COLO668 (cell line): ENCODE measurements around the gene KRT35.

Experiments used
- DNase-seq: peaks from one replicate; lab custom pipeline; 2025; ENCODE audit not compliant: unreplicated experiment; lab: John Stamatoyannopoulos, UW

The KRT35 gene

DNA sequence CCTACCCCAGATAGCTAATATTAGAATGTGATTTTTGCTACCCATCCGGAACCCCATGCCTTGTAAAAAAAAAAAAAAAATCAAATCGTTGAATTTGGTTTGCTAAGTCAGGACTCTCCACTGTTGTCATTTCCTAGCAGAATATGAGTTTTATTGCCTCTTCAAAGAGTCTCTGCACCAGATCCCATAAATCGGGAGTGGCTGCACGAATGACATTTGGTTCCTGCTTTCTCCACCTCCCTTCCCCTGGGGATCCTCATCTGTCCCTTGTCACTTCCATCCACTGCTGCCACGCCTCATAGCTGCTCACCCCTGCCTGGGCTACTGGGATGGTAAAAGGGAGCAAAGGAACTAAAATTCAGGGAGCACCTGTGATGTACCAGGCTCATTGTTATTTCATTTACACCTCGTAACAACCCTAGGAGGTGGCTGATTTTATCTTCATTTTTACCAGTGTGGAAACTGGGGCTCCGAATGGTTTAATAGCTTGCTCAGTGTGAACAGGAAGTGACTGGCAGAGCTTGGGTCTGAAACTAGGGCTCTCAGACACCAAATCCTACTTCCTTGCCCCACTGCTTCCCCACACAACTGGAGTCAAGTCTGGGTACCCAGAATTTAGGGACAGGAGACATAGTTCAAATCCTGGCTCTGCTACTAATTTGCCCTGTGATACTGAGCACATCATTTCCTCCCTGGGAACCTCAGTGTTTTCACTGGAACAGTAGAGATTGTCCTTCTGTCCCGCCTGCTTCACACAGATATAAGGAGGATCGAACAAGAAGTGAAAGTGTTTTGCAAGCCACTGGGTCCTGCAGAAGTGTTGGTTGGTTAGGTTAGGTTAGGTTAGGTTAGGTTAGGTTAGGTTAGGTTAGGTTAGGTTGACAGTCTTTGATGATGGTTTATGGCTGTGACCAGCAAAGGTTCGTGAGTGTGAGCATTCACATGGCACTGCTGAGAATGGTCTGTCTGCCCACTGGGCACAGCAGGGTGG is 9.3 kb upstream of the KRT35 start:
- DNase-seq: no peak

DNA sequence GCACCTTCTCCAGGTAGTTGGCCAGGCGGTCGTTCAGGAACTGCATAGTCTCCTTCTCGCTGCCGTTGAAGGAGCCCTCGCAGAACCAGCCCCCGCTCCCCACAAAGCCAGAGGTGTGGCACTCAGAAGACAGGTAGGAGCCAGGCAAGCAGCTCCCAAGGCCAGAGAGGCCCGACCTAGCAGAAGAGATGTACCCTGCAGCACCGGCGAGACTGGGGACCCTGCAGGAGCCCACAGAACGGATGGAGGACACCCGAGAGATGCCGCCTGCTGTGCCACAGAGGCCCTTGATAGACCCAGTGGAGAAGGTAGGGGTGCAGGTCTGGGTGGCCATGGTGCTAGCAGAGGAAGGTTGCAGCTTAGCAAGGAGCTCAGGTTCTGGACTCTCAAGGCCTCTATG is 8.6 kb upstream of the KRT35 start, which contains the start of gene KRT36:
Gene KRT36 (minus strand): TSS at position 380 of the 400 bp plus-strand sequence. CDS start 46 bp downstream, at position 334.
- no peak for DNase-seq

GRCh38 chr17:41486809-41487530 is 6.0 kb upstream of the KRT35 start:
- DNase-seq: peak; percentile 41

DNA sequence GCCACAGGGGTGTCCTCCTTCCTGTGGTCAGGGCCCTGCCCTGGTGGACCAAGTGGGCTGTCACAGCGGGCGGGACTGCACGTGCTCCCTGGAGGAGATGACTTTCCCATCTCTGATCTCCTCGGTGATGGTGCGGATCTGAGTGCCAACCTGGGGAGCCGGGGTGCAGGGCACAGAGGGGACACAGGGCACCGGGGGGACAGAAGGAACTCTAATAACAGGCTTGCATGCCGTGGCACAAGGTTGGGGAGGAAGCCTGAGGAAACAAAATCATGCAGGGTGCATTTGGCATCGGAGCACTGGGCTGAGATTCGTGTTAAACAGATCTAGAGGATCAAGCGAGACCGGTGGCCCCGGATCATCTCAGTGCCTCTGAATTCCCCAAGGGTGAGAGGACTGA is 5.4 kb upstream of the KRT35 start:
- no peak for DNase-seq

DNA sequence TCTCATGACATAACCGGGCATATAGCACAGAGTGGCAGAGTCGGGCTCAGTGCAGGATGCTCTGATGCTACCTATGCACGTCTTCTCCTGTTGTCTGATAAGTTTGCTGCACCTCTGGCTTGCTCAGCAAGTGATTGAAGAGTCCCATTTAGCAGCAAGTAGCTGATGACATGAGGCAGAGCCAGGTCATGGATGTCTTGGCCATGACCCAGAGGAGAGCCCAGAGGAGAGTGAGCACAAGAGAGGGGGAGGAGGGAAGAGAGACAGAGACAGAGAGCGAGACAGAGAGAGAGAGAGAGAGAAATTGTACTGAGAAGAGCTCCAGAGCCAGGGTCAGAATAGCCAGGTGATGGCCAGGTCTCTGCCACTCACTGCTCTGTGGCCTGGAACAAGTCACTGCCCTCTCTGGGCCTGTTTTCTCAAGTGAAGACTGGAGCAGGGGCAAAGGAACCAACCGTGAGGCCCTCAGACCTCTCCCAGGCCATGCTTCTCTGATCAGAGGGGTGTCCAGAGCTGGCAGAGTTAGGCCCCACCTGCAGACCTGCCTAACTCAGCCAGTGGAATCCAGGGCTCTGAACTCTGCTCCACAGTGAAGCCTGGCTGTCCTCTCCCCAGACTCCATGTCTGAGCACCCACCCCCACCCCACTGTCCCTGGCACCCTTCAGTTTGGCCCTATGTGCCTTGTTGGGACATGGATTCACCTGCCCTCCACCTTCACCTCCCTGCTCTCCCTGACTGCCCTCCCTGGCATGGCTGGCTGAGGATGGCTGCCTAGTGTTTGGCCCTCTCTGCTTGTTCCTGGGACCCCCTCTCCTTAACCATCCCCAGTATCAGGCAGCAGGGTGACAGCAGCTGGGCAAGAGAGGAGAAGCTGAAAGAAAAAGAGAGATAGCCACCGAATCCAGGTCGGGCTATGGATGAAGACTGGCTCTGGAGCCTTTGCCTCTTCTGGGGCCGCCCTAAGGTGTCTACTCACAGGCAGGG is 4.3 kb upstream of the KRT35 start:
- DNase-seq: no peak

DNA sequence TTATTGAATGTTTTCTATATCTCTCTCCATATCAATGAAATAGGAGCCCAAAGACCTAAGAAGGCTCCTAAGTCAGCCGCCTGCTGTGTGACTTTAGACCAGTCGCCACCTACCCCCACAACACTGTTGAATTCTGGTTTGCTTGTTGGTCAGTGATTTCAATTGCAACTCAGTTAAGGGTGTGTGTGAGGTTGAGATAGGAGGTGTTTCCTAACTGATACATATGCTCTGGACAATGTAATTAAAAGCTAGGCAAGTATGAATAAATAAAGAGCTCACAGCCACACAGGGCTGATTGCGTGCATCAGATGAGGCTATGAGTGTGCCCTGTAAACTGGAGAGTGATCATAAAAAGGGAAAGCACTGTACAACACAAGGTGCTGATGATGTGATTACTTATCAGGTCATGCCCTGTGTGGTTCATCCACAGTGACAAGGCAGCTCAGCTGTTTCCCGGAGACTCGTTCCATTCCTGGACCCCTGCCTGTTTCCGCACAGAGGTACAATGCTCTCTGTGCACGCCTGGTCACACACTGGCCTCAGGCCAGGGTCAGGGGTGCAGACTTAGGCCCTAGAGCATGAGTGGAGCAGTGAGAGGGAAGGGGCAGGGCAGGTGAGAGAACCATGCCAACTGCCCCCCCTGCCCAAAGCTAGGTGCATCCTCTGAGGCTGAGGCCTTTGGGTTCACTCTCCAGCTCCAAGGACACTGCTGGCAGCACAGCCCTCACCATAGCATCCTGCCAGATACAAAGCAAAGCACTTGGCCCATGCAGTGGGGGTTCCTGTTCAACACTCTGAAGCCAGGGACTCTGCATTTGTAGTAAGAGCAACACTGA is 3.3 kb upstream of the KRT35 start:
- DNase-seq: no peak

DNA sequence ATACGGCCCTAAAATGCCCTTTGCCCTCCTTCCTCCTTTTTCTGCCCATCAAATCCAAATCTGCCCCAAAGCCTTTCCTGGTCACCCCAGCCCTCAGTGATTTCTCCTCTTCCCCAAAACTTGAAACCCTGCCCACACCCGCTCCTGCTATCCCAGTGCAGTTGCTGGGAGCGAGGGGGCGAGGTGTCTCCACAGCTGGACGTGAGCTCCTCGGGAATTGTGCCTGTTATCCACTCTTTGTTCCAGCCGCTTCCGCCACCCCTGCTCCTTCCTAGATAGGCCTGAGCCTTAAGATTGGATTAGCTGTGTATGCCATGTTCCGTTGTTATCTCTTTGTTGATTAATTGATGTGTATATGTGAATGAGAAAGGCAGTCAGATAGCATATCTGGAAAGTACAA is 2.6 kb upstream of the KRT35 start:
- DNase-seq: no peak

DNA sequence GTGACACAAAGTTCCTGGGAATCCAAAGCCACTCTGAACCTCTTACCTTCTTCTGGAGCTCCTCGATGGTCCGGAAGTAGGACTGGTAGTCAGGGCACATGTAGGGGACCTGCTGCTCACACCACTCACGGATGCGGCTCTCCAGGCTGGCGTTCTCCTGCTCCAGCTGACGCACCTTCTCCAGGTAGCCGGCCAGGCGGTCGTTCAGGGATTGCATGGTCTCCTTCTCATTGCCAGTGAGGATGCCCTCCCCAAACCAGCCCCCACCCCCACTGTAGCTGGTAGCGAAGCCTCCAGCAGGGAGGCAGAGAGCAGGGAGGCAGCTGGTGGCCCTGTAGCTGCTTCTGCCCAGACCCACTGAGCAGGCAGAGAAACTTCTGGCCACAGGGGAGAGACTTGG is 370 bp downstream of the KRT35 start:
- no peak for DNase-seq

DNA sequence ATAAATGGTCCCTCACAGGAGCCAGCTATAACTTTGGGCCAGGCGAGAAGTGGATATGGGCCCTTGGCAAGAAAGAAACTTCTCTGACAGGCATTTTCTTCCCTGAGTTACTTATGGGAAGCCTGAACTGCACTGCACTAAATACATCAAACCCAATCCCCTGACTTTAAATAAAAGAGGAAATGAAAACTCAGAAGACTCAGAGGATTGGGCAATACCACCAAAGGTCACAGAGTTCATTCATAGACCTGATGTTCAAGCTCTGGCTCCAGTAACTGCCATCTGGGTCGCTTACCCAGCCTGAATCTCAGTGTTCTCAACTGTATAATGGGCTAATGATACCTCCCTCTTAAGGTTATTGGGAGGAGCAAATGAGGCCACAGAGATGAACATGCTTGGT is 815 bp downstream of the KRT35 start:
- no peak for DNase-seq

DNA sequence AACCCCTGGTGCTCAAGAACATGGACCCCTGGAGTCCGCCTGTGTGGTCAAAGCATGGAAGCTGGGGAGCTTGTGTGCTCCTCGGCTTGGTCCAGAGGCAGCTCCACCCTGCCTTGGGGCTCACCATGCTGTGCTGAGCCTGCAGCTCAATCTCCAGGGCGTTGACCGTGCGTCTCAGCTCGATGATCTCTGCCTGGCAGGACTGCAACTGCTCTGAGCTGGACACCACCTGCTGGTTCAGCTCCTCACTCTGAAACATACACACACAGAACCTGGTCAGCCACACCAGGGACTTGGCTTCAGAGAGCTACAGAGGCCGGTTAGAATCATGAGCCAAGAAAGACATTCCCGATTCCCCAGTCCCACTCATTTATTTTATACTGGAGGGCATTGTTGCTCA is 2.7 kb downstream of the KRT35 start:
- DNase-seq: no peak

DNA sequence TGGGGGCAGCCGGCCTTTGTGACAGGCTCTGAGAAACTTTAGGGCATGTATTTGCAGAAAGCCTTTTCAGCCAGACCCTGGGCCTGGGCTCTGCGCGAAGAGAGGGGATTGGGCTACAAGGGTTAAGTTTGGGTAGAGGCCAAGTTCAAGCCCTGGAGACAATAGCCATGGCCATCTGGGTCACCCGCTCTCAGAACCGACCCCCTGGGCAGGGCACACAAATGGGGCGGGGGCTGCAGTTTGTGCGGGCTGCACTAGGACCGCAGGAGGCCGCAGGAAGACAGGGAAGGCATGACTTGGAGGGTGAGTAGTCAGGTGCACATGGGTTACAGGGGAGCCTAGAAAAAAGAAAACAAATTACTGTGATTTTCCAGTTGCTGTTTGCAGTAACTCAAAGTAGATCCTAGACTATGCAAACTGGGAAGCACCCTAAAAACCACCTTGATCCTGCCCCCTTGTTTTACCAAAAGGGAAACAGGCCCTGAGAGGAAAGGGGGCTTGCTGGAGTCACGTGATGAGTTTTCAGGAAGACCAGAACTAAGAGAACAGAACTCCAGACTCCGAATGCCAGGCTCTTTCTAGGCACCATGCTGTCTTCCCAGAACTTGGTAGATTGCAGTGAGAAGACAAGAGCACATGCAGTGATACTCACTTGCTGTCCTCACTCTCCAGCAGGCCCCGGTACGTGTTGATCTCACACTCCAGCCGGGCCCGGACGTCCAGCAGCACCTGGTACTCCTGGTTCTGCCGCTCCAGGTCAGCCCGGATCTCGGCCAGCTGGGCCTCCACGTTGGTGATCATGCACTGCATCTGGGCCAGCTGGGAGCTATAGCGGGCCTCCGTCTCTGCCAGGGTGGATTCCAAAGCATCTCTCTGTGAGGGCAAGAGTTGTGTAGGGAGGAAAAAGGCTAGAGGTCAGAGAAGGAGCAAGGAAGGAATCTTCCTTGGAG is 3.8 kb downstream of the KRT35 start:
- DNase-seq: no peak

GRCh38 chr17:41475421-41475820 is 5.5 kb downstream of the KRT35 start:
- DNase-seq: no peak

GRCh38 chr17:41474863-41475262 is 6.1 kb downstream of the KRT35 start:
- no peak for DNase-seq

- no peak for DNase-seq
These were observed 12.6 kb downstream of the KRT35 start for GRCh38 chr17:41468346-41468745.

- DNase-seq: no peak
These were observed 13.4 kb downstream of the KRT35 start for GRCh38 chr17:41467561-41467960.

- no peak for DNase-seq
These were observed 14.0 kb downstream of the KRT35 start, which contains the start of gene KRT32 for GRCh38 chr17:41466988-41467387. Gene KRT32 (minus strand): TSS chr17:41467386. CDS start chr17:41467325, 61 bp downstream.

GRCh38 chr17:41464682-41465081 is 16.3 kb downstream of the KRT35 start:
- no peak for DNase-seq

- DNase-seq: no peak
These were observed 16.8 kb downstream of the KRT35 start for GRCh38 chr17:41464173-41464572.

DNA sequence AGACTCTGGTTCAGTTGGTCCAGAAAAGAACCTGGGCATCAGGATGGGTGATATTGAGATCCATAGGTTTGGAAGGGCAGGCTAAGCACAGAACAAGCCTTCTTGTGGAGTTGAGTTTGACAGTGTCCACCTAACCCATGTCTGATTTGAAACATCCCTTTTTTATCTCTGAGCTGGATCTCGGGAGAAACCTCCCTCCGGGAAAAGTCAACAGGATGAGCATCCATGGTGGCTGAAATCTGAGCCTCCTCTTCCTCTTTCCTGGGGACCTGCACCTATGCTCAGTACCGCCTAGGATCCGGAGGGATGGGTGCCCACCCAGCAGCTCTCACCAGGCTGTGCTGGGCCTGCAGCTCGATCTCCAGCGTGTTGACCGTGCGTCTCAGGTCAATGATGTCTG is 17.2 kb downstream of the KRT35 start:
- no peak for DNase-seq
